H9 (cell line): ENCODE measurements around the gene MEFV. TPM values are rescaled to one million over a fixed set of nuclear protein-coding genes. Genes with fewer than 3 reads are reported as not detected.

Experiments used
- DNase-seq: peaks from one replicate; pipeline ENCODE4 v3.0.0-alpha.2; 2017
- H2AFZ ChIP-seq: one replicate; pipeline ENCODE4 v1.6.1; 2013; ENCODE audit warnings: mild to moderate bottlenecking, low read length, control low read depth, moderate library complexity
- H2AK5ac ChIP-seq: 2 replicates; pipeline ENCODE4 v1.6.1; 2013; ENCODE audit warnings: low read length, control low read depth, mixed read lengths; ENCODE audit not compliant: insufficient read length
- H2BK120ac ChIP-seq: one replicate; pipeline ENCODE4 v1.6.1; 2013; ENCODE audit warnings: low read depth, mild to moderate bottlenecking, low read length, control low read depth, inconsistent platforms; ENCODE audit not compliant: poor library complexity, severe bottlenecking
- H2BK12ac ChIP-seq: 2 replicates; pipeline ENCODE4 v1.6.1; 2013; ENCODE audit warnings: low read length, control low read depth, mixed read lengths, low read depth; ENCODE audit not compliant: insufficient read length
- H2BK15ac ChIP-seq: 2 replicates; pipeline ENCODE4 v1.6.1; 2013; ENCODE audit warnings: low read depth, low read length, control low read depth
- H2BK20ac ChIP-seq: one replicate; pipeline ENCODE4 v1.6.1; 2013; ENCODE audit warnings: low read depth, mild to moderate bottlenecking, low read length, control low read depth, inconsistent platforms; ENCODE audit not compliant: poor library complexity, severe bottlenecking
- H2BK5ac ChIP-seq: 2 replicates; pipeline ENCODE4 v1.6.1; 2013; ENCODE audit warnings: low read length, control low read depth, mixed read lengths; ENCODE audit not compliant: insufficient read length
- H3K14ac ChIP-seq: 2 replicates; pipeline ENCODE4 v1.6.1; 2013; ENCODE audit warnings: low read length, control low read depth; ENCODE audit not compliant: insufficient read depth
- H3K18ac ChIP-seq: 2 replicates; pipeline ENCODE4 v1.6.1; 2013; ENCODE audit warnings: low read depth, mild to moderate bottlenecking, mixed read lengths, low read length, control low read depth; ENCODE audit not compliant: insufficient read length
- H3K23ac ChIP-seq: 2 replicates; pipeline ENCODE4 v1.6.1; 2013; ENCODE audit warnings: low read length, control low read depth, mixed read lengths, low read depth; ENCODE audit not compliant: insufficient read length
- H3K23me2 ChIP-seq: 2 replicates; pipeline ENCODE4 v1.6.1; 2013; ENCODE audit warnings: low read depth, mild to moderate bottlenecking, mixed read lengths, low read length, control low read depth; ENCODE audit not compliant: insufficient read length, poor library complexity, severe bottlenecking
- H3K27ac ChIP-seq: 2 replicates; pipeline ENCODE4 v1.5.1; 2013; ENCODE audit warnings: low read length, control low read depth, mixed read lengths, low read depth; ENCODE audit not compliant: insufficient read length
- H3K27me3 ChIP-seq: 2 replicates; pipeline ENCODE4 v1.6.1; 2013; ENCODE audit warnings: low read length, control low read depth, inconsistent platforms; ENCODE audit not compliant: insufficient read depth
- H3K4ac ChIP-seq: 2 replicates; pipeline ENCODE4 v1.6.1; 2013; ENCODE audit warnings: low read depth, mild to moderate bottlenecking, control low read depth, inconsistent platforms, low read length, moderate library complexity
- H3K4me1 ChIP-seq: 2 replicates; pipeline ENCODE4 v1.6.1; 2013; ENCODE audit warnings: low read length, control low read depth, inconsistent platforms; ENCODE audit not compliant: insufficient read depth
- H3K4me2 ChIP-seq: 2 replicates; pipeline ENCODE4 v1.6.1; 2013; ENCODE audit warnings: low read length, control low read depth, mixed read lengths; ENCODE audit not compliant: insufficient read length, insufficient read depth
- H3K56ac ChIP-seq: 2 replicates; pipeline ENCODE4 v1.6.1; 2013; ENCODE audit warnings: low read depth, mild to moderate bottlenecking, mixed read lengths, low read length, control low read depth; ENCODE audit not compliant: insufficient read length
- H3K79me1 ChIP-seq: 2 replicates; pipeline ENCODE4 v1.6.1; 2013; ENCODE audit warnings: low read depth, mild to moderate bottlenecking, moderate library complexity, low read length, control low read depth, inconsistent platforms; ENCODE audit not compliant: insufficient read depth, poor library complexity, severe bottlenecking
- H3K79me2 ChIP-seq: 2 replicates; pipeline ENCODE4 v1.6.1; 2013; ENCODE audit warnings: low read length, control low read depth, inconsistent platforms; ENCODE audit not compliant: insufficient read depth
- H3K9ac ChIP-seq: 2 replicates; pipeline ENCODE4 v1.6.1; 2013; ENCODE audit warnings: low read length, control low read depth, mixed read lengths; ENCODE audit not compliant: insufficient read length; ENCODE audit errors: extremely low read depth
- H3K9me3 ChIP-seq: one replicate; pipeline ENCODE4 v1.6.1; 2013; ENCODE audit warnings: low read depth, low read length, inconsistent platforms; ENCODE audit not compliant: control insufficient read depth
- H3T11ph ChIP-seq: one replicate; pipeline ENCODE4 v1.6.1; 2013; ENCODE audit warnings: mild to moderate bottlenecking, low read length, control low read depth, inconsistent platforms
- H4K20me1 ChIP-seq: one replicate; pipeline ENCODE4 v1.6.1; 2013; ENCODE audit not compliant: control insufficient read depth, insufficient read length, insufficient read depth
- H4K5ac ChIP-seq: 2 replicates; pipeline ENCODE4 v1.6.1; 2013; ENCODE audit warnings: low read depth, mild to moderate bottlenecking, mixed read lengths, low read length, control low read depth; ENCODE audit not compliant: insufficient read length
- H4K8ac ChIP-seq: replicated peaks from 2 replicates; pipeline ENCODE4 v1.6.1; 2013; ENCODE audit warnings: low read length, control low read depth, mixed read lengths, low read depth; ENCODE audit not compliant: insufficient read length
- H4K91ac ChIP-seq: 2 replicates; pipeline ENCODE4 v1.6.1; 2013; ENCODE audit warnings: low read depth, mild to moderate bottlenecking, moderate library complexity, mixed read lengths, low read length, control low read depth; ENCODE audit not compliant: insufficient read length
- H3K27ac Mint-ChIP-seq, 3 experiments: 2 replicates in 2 of 3; 3 replicates in 1 of 3; pipeline ENCODE4 v1.8.0; 2020 to 2021; ENCODE audit warnings: mixed read lengths in 3 of 3, mild to moderate bottlenecking in 1 of 3, moderate library complexity in 1 of 3
- H3K27me3 Mint-ChIP-seq: 2 replicates; pipeline ENCODE4 v1.8.0; 2021; ENCODE audit warnings: low read depth, mild to moderate bottlenecking, moderate library complexity, mixed read lengths
- H3K36me3 Mint-ChIP-seq, 3 experiments: 2 replicates in 2 of 3; 3 replicates in 1 of 3; pipeline ENCODE4 v1.8.0; 2020 to 2021; ENCODE audit warnings: low read depth in 3 of 3, mixed read lengths in 3 of 3; ENCODE audit not compliant: insufficient read depth in 1 of 3
- H3K4me1 Mint-ChIP-seq, 2 experiments: 2 replicates each; pipeline ENCODE4 v1.8.0; 2020; ENCODE audit warnings: mixed read lengths in 2 of 2
- H3K4me3 Mint-ChIP-seq, 2 experiments: 2 replicates in 1 of 2; 3 replicates in 1 of 2; pipeline ENCODE4 v1.8.0; 2020 to 2021; ENCODE audit warnings: mild to moderate bottlenecking in 2 of 2, mixed read lengths in 2 of 2, moderate library complexity in 1 of 2
- H3K9me3 Mint-ChIP-seq, 2 experiments: 2 replicates in 1 of 2; 3 replicates in 1 of 2; pipeline ENCODE4 v1.8.0; 2020; ENCODE audit warnings: mild to moderate bottlenecking in 2 of 2, mixed read lengths in 2 of 2, moderate library complexity in 1 of 2
- CTCF ChIP-seq: fragments of 200-600 bp; sonication (generic); conservative IDR thresholded peaks from 3 replicates; pipeline ENCODE4 v1.8.0; 2021; ENCODE audit warnings: antibody characterized with exemption, mild to moderate bottlenecking
- WGBS: extraction: QIAGEN DNeasy Blood & Tissue Kit; methylation state at CpG from one replicate; pipeline ENCODE4 v1.1.7; 2013; ENCODE audit warnings: missing lambda C conversion rate, low lambda C conversion rate, mixed read lengths; ENCODE audit not compliant: insufficient read length; ENCODE audit errors: extremely low coverage; 5-methylcytosine and 5-hydroxymethylcytosine counted together
- total RNA-seq: library from RNA; stranded (reverse); gene quantifications from 2 replicates; pipeline ENCODE4 v1.2.1, GENCODE V29; 2021

MEFV gene
- total RNA-seq, 1 experiment from 2014 or later = not detected

DNA sequence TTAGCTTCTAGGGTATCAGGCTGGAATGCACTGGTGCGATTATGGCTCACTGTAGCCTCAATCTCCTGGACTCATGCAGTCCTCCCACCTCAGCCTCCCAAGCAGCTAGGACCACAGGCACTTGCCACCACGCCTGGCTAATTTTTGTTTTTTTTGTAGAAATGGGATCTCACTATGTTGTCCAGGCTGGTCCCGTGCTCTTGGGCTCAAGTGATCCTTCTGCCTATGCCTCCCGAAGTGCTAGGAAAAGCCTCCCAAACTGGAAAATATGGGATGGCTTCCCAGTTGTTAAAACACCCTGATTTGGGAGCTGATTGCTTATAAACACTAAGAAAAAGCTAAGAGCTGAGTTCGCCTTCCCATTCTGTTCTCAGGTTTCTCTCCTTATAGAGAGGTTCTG is 20.2 kb upstream of the MEFV start:
- Histone ChIP-seq H3K79me2 (no peaks in the 10 kb centered on the region), H4K5ac (no peak overlapping the region), H2AFZ (no peak overlapping the region), H3K27me3 (no peaks in the 10 kb centered on the region), H2BK12ac (no peak overlapping the region), H3K4me1 (no peaks in the 10 kb centered on the region), H3K27ac (no peak overlapping the region), H3K18ac (no peak overlapping the region), H3K56ac (no peak overlapping the region), H2AK5ac (no peak overlapping the region), H3T11ph (no peak overlapping the region), H3K14ac (no peak overlapping the region), H2BK20ac (no peak overlapping the region), H3K23ac (no peak overlapping the region), H2BK15ac (no peak overlapping the region), H4K8ac (no peak overlapping the region), H3K23me2 (no peaks in the 10 kb centered on the region), H2BK5ac (no peak overlapping the region), H3K4ac (no peak overlapping the region), H2BK120ac (no peak overlapping the region), H3K9ac (no peak overlapping the region), H4K91ac (no peak overlapping the region), H3K79me1 (no peaks in the 10 kb centered on the region), H3K4me2 (no peak overlapping the region), H3K9me3 (no peaks in the 10 kb centered on the region), H4K20me1 (no peaks in the 10 kb centered on the region)
- peaks cover 29% of the 10 kb centered on the region for H3K27me3 Mint-ChIP-seq
- no peak overlapping the region for H3K27ac Mint-ChIP-seq
- H3K4me3 Mint-ChIP-seq = no peak overlapping the region
- TF ChIP-seq CTCF = no peak
- no peak for DNase-seq
- H3K9me3 Mint-ChIP-seq = peaks cover 5 to 20% of the 10 kb centered on the region in 2 experiments; a peak in 4 of 5 replicates
- 0 out of 4 replicates have a peak, but pooled peaks cover 0 to 1% of the 10 kb centered on the region in 2 experiments for H3K4me1 Mint-ChIP-seq
- no peaks in the 10 kb centered on the region; a peak in 1 of 7 replicates for H3K36me3 Mint-ChIP-seq
- no CpG with 5 or more reads among the region's 5 CpGs for WGBS
